ENCODE measurements around the gene LCE1A. TPM values are rescaled to one million over a fixed set of nuclear protein-coding genes. Genes with fewer than 3 reads are reported as not detected.

LCE1A gene
- polyA plus RNA-seq, 1 donor from 2014 or later: not detected

DNA sequence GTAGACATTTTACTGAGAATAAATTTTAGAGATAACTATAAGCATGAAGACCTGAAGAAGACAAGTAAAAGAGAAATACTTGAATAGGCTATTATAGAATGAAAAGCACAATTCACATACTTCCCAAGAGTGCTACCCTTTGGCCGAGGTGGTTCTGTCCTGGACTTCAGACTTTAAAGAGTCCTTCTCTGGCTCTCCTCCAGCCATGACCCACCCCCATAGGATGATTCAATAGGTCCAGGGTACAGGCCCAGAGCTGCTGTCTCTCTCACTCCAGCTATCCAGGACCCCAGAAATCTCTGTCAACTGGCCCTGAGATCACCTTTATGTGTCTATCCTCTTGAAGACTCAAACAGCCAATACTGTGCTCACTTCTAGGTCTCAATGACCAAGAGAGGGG, 49.6 kb downstream of the LCE1A start:
- Histone ChIP-seq H3K9me2 (ENCODE audit: insufficient read depth, low read length) (no peaks in the 10 kb centered on the region), H3K27me3 (ENCODE audit: insufficient read depth, low read depth, low read length) (no peaks in the 10 kb centered on the region), H3F3A (ENCODE audit: insufficient read depth, low read length, poor library complexity, severe bottlenecking) (no peaks in the 10 kb centered on the region), H3K27ac (ENCODE audit: low read length) (no peak overlapping the region), H4K20me1 (ENCODE audit: insufficient read depth) (no peaks in the 10 kb centered on the region), H3K36me3 (ENCODE audit: insufficient read depth, low read length) (no peaks in the 10 kb centered on the region), H2AFZ (ENCODE audit: low read depth, low read length) (no peak overlapping the region), H3K4me2 (ENCODE audit: low read length) (no peak overlapping the region), H3K79me2 (replicated peaks; ENCODE audit: insufficient read depth, low read length) (no peaks in the 10 kb centered on the region), H3K4me3 (ENCODE audit: low read length) (no peak overlapping the region), H3K9ac (ENCODE audit: low read length) (no peak overlapping the region), H3K9me3 (ENCODE audit: low read length) (no peaks in the 10 kb centered on the region)
- TF ChIP-seq MXI1 (conservative IDR thresholded peaks at IDR 0.05; ENCODE audit: poor library complexity, severe bottlenecking) (no peak), RAD21 (conservative IDR thresholded peaks at IDR 0.05) (no peak), POLR2AphosphoS5 (IDR thresholded peaks at IDR 0.05) (no peak), EZH2 (IDR thresholded peaks at IDR 0.05; ENCODE audit: borderline replicate concordance, insufficient read depth, low read length, poor library complexity, severe bottlenecking) (no peak), EP300 (conservative IDR thresholded peaks at IDR 0.05; ENCODE audit: poor library complexity, severe bottlenecking) (no peak), TAF1 (IDR thresholded peaks at IDR 0.05; ENCODE audit: low read depth) (no peak), SMC3 (conservative IDR thresholded peaks at IDR 0.05; ENCODE audit: poor library complexity) (no peak)
- TF ChIP-seq, protein P1, sequence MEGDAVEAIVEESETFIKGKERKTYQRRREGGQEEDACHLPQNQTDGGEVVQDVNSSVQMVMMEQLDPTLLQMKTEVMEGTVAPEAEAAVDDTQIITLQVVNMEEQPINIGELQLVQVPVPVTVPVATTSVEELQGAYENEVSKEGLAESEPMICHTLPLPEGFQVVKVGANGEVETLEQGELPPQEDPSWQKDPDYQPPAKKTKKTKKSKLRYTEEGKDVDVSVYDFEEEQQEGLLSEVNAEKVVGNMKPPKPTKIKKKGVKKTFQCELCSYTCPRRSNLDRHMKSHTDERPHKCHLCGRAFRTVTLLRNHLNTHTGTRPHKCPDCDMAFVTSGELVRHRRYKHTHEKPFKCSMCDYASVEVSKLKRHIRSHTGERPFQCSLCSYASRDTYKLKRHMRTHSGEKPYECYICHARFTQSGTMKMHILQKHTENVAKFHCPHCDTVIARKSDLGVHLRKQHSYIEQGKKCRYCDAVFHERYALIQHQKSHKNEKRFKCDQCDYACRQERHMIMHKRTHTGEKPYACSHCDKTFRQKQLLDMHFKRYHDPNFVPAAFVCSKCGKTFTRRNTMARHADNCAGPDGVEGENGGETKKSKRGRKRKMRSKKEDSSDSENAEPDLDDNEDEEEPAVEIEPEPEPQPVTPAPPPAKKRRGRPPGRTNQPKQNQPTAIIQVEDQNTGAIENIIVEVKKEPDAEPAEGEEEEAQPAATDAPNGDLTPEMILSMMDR (IDR thresholded peaks at IDR 0.05; ENCODE audit: poor library complexity, severe bottlenecking): no peak
- TF ChIP-seq, protein P2, sequence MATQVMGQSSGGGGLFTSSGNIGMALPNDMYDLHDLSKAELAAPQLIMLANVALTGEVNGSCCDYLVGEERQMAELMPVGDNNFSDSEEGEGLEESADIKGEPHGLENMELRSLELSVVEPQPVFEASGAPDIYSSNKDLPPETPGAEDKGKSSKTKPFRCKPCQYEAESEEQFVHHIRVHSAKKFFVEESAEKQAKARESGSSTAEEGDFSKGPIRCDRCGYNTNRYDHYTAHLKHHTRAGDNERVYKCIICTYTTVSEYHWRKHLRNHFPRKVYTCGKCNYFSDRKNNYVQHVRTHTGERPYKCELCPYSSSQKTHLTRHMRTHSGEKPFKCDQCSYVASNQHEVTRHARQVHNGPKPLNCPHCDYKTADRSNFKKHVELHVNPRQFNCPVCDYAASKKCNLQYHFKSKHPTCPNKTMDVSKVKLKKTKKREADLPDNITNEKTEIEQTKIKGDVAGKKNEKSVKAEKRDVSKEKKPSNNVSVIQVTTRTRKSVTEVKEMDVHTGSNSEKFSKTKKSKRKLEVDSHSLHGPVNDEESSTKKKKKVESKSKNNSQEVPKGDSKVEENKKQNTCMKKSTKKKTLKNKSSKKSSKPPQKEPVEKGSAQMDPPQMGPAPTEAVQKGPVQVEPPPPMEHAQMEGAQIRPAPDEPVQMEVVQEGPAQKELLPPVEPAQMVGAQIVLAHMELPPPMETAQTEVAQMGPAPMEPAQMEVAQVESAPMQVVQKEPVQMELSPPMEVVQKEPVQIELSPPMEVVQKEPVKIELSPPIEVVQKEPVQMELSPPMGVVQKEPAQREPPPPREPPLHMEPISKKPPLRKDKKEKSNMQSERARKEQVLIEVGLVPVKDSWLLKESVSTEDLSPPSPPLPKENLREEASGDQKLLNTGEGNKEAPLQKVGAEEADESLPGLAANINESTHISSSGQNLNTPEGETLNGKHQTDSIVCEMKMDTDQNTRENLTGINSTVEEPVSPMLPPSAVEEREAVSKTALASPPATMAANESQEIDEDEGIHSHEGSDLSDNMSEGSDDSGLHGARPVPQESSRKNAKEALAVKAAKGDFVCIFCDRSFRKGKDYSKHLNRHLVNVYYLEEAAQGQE (IDR thresholded peaks at IDR 0.05; ENCODE audit: borderline replicate concordance): no peak

Other genes starting within 250 kb of the LCE1A start
- not detected in 2 replicates for gene LCE3D, start 247.0 kb upstream of the LCE1A start, polyA plus RNA-seq
- gene LCE3C, start 227.2 kb upstream of the LCE1A start, polyA plus RNA-seq: not detected in 2 replicates
- gene LCE3B, start 213.7 kb upstream of the LCE1A start, polyA plus RNA-seq: not detected in 2 replicates
- not detected in 2 replicates for gene LCE3A, start 204.4 kb upstream of the LCE1A start, polyA plus RNA-seq
- gene LCE2D, start 164.1 kb upstream of the LCE1A start, polyA plus RNA-seq: not detected in 2 replicates
- gene LCE2C, start 152.2 kb upstream of the LCE1A start, polyA plus RNA-seq: not detected in 2 replicates
- not detected in 2 replicates for gene LCE2B, start 141.3 kb upstream of the LCE1A start, polyA plus RNA-seq
- not detected in 2 replicates for gene LCE2A, start 129.1 kb upstream of the LCE1A start, polyA plus RNA-seq
- not detected in 2 replicates for gene LCE4A, start 119.3 kb upstream of the LCE1A start, polyA plus RNA-seq
- not detected in 2 replicates for gene KPRP, start 69.4 kb upstream of the LCE1A start, polyA plus RNA-seq
- not detected in 2 replicates for gene LCE1F, start 52.3 kb upstream of the LCE1A start, polyA plus RNA-seq
- not detected in 2 replicates for gene LCE1E, start 41.2 kb upstream of the LCE1A start, polyA plus RNA-seq
- gene LCE1D, start 30.8 kb upstream of the LCE1A start, polyA plus RNA-seq: not detected in 2 replicates
- gene LCE1C, start 20.8 kb upstream of the LCE1A start, polyA plus RNA-seq: not detected in 2 replicates
- gene LCE1B, start 15.5 kb upstream of the LCE1A start, polyA plus RNA-seq: not detected in 2 replicates
- not detected in 2 replicates for gene LCE6A, start 15.4 kb downstream of the LCE1A start, polyA plus RNA-seq
- not detected in 2 replicates for gene LCE7A, start 32.5 kb downstream of the LCE1A start, polyA plus RNA-seq
- gene SMCP, start 50.8 kb downstream of the LCE1A start, polyA plus RNA-seq: not detected in 2 replicates
- not detected in 2 replicates for gene IVL, start 81.1 kb downstream of the LCE1A start, polyA plus RNA-seq
- not detected in 2 replicates for gene SPRR5, start 119.7 kb downstream of the LCE1A start, polyA plus RNA-seq
- gene SPRR4, start 143.2 kb downstream of the LCE1A start, polyA plus RNA-seq: not detected in 2 replicates
- gene SPRR1A, start 156.6 kb downstream of the LCE1A start, polyA plus RNA-seq: not detected in 2 replicates
- gene SPRR3, start 174.3 kb downstream of the LCE1A start, polyA plus RNA-seq: not detected in 2 replicates
- gene SPRR1B, start 203.7 kb downstream of the LCE1A start, polyA plus RNA-seq: not detected in 2 replicates
- not detected in 2 replicates for gene SPRR2D, start 213.6 kb downstream of the LCE1A start, polyA plus RNA-seq
- gene SPRR2A, start 230.0 kb downstream of the LCE1A start, polyA plus RNA-seq: not detected in 2 replicates
- gene SPRR2B, start 244.1 kb downstream of the LCE1A start, polyA plus RNA-seq: not detected in 2 replicates